Body of pancreas (tissue), 4 donors: ENCODE data around the gene ALPK1.

Source experiments
- POLR2A ChIP-seq, 3 donors: fragments of 450-650 bp; IDR thresholded peaks; one replicate each; pipeline ENCODE4 v1.6.1; 2016; ENCODE audit warnings: antibody characterized with exemption in 3 of 3, mild to moderate bottlenecking in 2 of 3
- TF ChIP-seq, protein P1 (sequence below), 7 experiments: fragments of 450-650 bp in 4 of 7; fragments of 200-600 bp in 3 of 7; sonication (generic) in 3 of 7; IDR thresholded peaks; one replicate each; pipeline ENCODE4 v1.5.1; 2016 to 2019; ENCODE audit warnings: antibody characterized with exemption in 7 of 7

DNA sequence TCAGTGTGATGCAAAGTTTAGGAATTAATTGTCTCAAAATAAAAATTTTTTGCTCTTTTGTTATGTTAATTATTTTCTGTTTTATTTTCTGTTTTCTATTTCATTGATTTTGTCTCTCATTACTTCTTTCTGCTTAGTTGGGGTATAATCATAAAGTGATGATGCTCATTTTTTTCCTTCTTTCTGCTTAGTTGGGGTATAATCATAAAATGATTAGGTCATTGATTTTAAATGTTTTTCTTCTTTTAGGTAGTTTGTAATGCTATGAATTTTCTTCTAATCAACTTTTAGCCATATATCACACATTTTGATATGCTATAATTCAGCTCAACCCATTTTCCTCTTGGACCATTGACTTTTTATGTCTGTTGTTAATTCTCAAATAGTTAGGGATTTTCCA, 175.1 kb downstream of the ALPK1 start:
- TF ChIP-seq, protein P1, sequence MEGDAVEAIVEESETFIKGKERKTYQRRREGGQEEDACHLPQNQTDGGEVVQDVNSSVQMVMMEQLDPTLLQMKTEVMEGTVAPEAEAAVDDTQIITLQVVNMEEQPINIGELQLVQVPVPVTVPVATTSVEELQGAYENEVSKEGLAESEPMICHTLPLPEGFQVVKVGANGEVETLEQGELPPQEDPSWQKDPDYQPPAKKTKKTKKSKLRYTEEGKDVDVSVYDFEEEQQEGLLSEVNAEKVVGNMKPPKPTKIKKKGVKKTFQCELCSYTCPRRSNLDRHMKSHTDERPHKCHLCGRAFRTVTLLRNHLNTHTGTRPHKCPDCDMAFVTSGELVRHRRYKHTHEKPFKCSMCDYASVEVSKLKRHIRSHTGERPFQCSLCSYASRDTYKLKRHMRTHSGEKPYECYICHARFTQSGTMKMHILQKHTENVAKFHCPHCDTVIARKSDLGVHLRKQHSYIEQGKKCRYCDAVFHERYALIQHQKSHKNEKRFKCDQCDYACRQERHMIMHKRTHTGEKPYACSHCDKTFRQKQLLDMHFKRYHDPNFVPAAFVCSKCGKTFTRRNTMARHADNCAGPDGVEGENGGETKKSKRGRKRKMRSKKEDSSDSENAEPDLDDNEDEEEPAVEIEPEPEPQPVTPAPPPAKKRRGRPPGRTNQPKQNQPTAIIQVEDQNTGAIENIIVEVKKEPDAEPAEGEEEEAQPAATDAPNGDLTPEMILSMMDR (IDR thresholded peaks at IDR 0.05) = no peak
- TF ChIP-seq POLR2A (IDR thresholded peaks at IDR 0.05) = no peak
